ENCODE results near the gene TSPAN16. TPM values are rescaled to one million over a fixed set of nuclear protein-coding genes. Genes with fewer than 3 reads are reported as not detected.

The TSPAN16 gene, protein sequence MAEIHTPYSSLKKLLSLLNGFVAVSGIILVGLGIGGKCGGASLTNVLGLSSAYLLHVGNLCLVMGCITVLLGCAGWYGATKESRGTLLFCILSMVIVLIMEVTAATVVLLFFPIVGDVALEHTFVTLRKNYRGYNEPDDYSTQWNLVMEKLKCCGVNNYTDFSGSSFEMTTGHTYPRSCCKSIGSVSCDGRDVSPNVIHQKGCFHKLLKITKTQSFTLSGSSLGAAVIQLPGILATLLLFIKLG
- not detected in 2 replicates for total RNA-seq

DNA sequence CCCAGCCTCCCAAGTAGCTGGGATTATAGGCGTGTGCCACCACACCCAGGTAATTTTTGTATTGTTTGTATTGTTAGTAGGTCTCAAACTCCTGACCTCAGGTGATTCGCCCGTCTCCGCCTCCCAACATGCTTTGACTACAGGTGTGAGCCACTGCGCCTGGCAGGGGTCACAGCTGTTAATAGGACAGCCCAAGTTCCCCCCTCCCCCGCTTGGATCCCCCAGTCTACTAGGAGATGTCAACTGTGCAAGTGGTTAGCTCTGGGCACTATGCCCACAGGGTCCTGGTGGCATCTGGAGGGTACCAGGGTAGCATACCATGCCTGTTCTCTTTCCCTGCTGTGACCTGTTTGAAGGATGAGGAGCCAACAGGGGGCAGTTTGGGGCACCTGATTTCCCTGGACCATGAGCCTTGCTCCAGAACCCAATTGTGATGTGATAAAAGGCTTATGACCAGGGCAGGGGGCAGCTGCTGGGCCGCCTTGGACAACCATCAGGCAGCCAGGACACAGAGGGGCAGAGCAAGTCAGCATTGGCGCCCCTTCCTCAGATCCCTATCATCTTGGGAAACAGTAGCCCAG lies at the start of gene TSPAN16:
Gene TSPAN16 (plus strand): TSS at position 496 of the 581 bp plus-strand sequence. CDS start 138 bp downstream, outside the sequence.

DNA sequence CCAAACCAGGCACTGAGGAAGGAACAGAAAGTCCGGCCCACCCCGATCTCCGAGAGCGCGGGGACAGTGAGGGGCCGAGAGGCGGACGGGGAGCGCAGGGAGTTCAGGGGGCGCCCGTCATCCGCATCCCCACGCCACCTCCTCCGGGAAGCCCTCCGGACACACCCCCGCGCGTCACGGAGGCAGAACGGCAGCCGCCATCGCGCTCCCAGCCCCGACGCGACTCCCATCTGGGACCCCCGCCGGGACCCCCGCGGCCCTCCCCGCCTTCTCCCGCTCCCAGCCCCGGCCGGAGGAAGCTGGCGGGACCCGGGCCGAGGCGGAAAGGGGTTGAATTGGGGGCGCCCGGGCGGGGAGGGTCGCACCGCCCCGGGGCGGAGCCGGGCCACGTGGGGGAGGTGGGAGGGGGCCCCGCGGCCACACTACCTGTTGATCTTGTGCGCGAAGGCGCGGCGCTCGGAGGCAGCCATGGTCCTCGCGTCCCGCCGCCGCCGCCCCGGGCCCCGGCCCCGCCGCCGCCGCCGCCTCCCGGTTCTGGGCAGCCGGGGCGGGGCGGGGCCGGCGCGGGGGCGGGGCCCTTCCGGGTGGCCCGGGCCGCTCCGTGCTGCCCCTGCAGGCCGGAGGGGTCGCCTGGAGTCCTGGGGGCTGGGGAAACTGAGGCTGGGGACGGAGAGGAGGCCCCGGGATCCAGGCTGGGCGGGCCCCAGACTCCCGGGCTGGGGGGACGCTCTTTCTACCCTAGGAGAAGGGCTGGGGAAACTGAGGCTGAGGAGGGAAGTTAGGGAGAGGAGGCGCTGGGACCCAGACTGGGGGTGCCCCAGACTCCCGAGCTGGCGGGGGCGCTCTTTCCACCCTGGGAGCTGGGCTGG lies 33.8 kb upstream of the TSPAN16 start, which contains the start of gene DOCK6:
Gene DOCK6 (minus strand): TSS at position 554 of the 869 bp plus-strand sequence. CDS start 84 bp downstream, at position 470.

DNA sequence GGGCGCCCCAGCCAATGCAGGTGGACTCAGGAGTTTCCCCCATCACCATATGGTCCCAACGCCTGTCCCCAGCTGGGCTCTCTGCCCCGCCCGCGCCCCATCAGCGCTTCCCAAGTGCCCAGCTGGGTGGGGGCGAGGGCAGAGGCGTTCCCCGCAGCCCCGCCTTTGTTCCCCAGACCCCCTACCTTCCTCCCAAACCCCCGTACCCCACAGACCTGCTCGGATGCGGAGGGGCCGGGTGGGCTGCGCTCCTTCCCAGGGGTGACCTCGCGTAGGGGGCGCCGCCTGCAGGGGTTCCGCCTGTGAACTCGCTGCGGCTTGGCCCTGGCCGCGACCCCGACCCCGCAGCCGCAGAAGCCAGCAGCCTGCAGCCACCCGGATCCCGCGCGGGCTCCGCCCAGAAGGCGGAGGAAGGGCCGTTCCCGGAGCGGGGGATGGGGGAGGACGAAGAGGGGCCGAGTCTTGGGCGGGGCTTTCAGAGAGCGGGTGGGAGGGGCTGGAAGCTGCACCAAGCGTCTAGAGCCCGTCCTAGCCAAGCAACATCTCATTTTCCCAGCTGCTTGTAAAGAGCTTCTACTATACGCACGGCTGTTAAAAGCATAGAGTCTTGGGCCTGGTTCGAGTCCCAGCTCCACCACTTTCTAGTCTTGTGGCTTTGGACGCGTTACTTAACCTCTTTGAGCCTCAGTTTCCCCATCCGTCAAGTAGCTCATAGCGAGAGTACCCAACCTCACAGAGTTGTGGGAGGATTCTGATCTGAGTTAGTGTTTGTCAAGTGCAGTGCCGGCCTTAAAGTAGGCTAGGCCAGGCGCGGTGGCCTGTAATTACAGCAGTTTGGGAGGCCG lies 43.5 kb downstream of the TSPAN16 start, which contains the start of gene RAB3D:
Gene RAB3D (minus strand): TSS at position 404 of the 845 bp plus-strand sequence. CDS start 2,258 bp downstream, outside the sequence.

DNA sequence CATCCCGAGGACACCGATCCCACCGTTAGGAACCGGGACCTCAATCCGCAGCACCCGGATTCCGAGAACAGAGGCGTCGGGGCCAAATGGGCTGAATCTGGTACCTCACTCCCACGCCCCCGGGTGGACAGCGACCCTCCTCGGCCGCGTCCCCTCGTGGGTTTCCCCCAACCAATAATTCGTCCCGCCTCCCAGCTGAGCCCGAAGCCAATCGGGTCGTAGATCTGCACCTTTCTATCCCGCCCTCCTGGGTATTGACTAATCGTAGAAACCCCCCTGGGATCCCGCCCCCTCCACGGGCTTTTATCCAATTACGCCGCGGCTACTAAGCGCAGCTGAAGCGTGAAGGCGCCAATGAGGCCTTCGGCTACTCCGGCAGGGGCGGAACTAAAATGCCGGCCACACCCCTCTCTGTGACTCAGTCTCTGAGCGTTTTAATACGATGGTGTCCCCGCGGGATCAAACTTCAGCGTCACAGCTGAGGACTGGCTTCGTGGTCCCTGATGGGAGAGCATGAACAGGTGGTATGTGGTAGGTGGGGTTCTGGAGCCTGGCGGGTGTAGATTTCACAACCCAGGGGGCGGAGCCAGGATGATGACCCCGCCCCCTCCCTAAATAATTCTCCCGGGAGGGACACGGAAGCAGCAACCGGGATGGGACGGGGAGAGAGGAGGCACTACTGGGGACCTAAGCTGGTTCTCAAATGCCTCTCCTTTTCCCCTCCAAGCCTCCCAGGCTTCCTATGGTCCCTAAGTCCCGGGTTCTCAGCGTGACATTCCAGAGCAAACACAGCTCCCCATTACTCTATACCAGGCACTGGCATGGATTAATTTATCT lies 50.4 kb downstream of the TSPAN16 start, which contains the start of the genes CCDC159 and TMEM205:
Gene CCDC159 (plus strand): TSS at position 416 of the 837 bp plus-strand sequence. CDS start 88 bp downstream, at position 504.
Gene TMEM205 (minus strand): TSS at position 165 of the 837 bp plus-strand sequence. CDS start 649 bp downstream, outside the sequence.

DNA sequence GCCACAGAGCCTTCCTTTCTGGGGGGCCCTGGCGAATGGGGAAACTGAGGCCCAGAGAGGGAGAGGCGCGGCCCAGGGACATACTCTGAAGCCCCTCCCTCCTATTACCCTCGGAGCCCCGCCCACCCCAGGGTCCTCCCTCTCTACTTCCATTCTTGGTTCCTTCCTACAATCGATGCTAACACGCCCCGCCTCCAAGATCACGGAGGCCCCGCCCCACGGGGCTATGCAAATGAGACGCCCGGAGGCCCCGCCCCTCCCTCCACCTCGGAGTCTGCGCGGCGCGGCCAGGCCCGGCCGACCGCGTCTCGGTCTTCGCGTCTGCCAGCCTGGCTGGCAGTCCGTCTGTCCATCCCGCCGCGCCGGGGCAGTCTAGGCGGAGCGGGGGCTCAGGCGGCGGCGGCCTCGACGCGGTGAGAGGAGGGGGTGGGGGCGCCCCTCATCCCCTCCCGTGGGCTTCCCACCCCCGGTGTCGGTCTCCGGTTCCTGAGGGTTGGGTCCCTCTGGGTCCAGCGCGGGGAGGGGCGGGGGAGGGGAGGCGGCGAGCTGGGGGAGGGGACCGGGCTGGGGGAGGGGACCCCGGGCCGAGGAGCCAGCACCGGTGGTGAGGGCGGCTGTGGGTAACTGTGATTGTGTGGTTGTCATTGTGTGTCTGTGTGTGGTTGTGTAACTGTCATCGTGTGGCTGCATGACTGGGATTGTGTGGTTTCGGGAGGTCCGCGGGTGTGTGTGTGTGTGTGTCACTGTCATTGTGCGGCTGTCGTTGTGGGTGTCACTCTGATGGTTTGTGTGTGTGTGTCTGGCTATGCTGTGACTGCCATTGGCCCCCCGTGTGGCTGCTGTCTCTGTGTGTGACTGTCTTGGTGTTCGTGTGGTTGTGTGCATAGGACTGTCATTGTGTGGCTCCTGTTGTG lies 59.5 kb downstream of the TSPAN16 start, which contains the start of gene PLPPR2:
Gene PLPPR2 (plus strand): TSS at position 273 of the 914 bp plus-strand sequence. CDS start 2,242 bp downstream, outside the sequence.

Other genes starting within 250 kb of the TSPAN16 start
- 41.0 and 60.8 TPM in 2 replicates for gene LDLR, start 206.7 kb upstream of the TSPAN16 start, total RNA-seq
- 13.7 and 14.2 TPM in 2 replicates for gene SPC24, start 140.4 kb upstream of the TSPAN16 start, total RNA-seq
- 95.8 and 115 TPM in 2 replicates for gene KANK2, start 98.6 kb upstream of the TSPAN16 start, total RNA-seq
- not detected in 2 replicates for gene ANGPTL8, start 56.5 kb upstream of the TSPAN16 start, total RNA-seq
- gene DOCK6, start 33.6 kb upstream of the TSPAN16 start, total RNA-seq: 53.0 and 54.7 TPM in 2 replicates
- gene RAB3D, start 43.5 kb downstream of the TSPAN16 start, total RNA-seq: 32.9 and 38.7 TPM in 2 replicates
- 83.6 and 104 TPM in 2 replicates for gene TMEM205, start 50.1 kb downstream of the TSPAN16 start, total RNA-seq
- gene CCDC159, start 50.4 kb downstream of the TSPAN16 start, total RNA-seq: 5.4 and 6.1 TPM in 2 replicates
- gene PLPPR2, start 59.3 kb downstream of the TSPAN16 start, total RNA-seq: 4.9 and 7.3 TPM in 2 replicates
- 0.77 and 1.1 TPM in 2 replicates for gene SWSAP1, start 78.5 kb downstream of the TSPAN16 start, total RNA-seq
- gene EPOR, start 88.2 kb downstream of the TSPAN16 start, total RNA-seq: 3.1 and 5.9 TPM in 2 replicates
- gene RGL3, start 123.2 kb downstream of the TSPAN16 start, total RNA-seq: 0.87 and 1.6 TPM in 2 replicates
- under 0.01 and 0.09 TPM in 2 replicates for gene ODAD3, start 139.0 kb downstream of the TSPAN16 start, total RNA-seq
- 110 and 113 TPM in 2 replicates for gene PRKCSH, start 139.5 kb downstream of the TSPAN16 start, total RNA-seq
- gene ELAVL3, start 184.9 kb downstream of the TSPAN16 start, total RNA-seq: not detected in 2 replicates
- gene ZNF653, start 209.7 kb downstream of the TSPAN16 start, total RNA-seq: 6.0 and 6.9 TPM in 2 replicates
- 20.6 and 30.1 TPM in 2 replicates for gene ECSIT, start 233.0 kb downstream of the TSPAN16 start, total RNA-seq
- under 0.01 TPM in 1 of 2 replicates, not detected in the other for gene CNN1, start 242.7 kb downstream of the TSPAN16 start, total RNA-seq

Measured in dermis lymphatic vessel endothelial cell (primary cell).